Hematopoietic multipotent progenitor cell treated with erythropoietin and hydrocortisone succinate and interleukin-3 and kit ligand, for 6 days (in vitro differentiated cells): Measurements from ENCODE around the gene IFIT2.
"Not testable (repeated sequence)": the region's sequence is repeated elsewhere in the genome, so short reads cannot be mapped to it uniquely, and the experiment has no call there.

ENCODE experiments used
- DNase-seq: peaks from one replicate; pipeline ENCODE4 v3.0.0-alpha.2; 2015

The IFIT2 gene

DNA sequence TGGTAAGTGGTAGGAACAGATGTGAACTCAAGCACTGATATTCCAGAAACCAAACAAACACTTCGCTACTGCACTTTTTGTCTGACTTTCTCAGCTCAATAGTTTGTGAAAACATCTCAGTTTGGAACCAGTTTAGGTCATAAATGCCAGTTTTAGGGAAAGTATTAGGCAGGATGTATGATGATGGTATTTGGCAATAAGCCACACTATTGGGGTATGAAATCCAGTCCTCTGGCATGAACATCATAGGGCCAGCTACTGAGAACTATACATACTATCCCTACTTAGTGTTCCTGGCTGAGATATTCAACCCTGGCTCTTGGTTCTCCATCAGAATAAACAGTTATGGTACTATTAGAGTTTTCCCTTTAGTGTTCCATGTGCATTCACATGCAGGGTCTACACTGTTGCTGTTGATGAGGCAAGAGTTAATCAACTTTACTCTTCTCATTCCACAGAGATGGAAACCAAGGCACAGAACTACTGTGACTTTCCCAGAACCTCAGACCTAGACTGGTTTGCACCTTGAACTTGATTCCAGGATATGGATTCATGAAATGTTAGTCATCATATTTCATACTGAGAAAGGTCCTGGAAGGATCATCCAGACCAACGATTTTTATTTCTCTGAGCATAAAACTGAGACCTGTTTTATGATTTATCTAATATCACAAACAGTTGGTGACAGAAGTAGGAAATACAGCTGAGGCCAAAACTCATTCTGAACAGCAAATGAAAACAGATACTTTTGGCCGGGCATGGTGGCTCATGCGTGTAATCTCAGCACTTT, 20.0 kb upstream of the IFIT2 start:
- DNase-seq = no peak

DNA sequence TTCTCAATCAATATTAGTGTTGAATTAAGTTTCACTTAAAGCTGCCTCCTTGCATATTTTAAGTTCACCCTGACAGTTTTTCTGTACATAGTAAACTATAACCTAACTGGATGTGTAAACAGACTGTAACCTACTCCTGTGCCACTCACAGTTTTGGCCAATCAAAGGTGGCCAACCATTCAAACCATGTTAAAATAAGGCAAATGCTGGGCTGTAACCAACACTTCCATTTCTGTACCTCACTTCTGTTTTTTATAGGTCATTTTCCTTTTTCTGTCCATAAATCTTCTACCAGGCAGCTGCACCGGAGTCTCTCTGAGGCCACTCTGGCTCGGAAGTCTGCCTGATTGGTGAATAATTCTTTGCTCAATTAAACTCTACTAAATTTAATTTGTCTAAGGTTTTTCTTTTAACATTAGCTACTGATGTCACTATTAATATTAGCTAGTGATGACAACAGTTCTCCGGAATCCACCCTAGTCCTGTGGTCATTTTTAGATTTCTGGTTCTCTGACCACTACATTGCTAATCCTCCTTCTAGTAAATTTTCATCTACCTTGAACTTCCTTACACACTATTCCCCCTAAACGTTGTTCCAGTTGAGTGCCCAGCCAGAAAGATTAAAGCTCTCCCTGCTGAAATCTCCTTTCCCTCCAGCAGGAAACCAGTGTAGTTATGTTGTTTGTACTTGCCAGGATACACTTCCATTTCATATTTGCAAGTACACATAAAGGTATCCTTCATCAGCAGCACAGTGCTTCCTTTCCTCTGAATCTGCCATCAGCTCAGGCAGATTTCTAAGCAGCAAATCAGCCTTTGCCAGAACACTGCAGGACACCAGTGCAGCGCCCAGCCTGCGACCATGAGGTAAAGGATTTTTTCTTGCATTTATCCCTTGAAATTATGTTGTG, 18.6 kb upstream of the IFIT2 start:
- DNase-seq = no peak

DNA sequence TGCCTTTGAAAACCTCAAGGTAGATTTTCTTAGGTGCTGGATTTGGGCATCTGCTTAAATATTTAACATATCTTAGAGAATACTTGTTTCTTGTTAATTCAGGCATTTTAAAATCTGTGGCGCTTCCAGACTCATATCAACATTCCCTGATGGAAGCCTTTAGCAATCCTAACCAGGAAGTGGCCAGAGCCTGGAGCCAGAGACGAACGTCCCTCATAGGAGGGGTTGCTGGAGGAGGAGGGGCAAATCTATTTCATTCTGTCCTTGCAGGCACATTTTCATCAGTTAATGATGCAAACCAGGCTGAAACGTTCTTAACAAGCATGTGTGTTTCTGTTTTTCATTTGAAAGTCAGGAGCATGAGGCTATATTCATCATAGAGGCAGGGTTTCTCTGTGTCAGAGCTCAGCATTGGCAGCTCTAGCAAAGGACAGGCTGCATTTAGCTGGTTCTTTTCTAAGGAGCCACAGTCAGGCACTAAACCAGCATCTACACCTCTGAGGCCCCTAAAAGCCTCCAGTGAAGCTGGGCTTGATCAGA, 17.8 kb upstream of the IFIT2 start:
- no peak for DNase-seq

DNA sequence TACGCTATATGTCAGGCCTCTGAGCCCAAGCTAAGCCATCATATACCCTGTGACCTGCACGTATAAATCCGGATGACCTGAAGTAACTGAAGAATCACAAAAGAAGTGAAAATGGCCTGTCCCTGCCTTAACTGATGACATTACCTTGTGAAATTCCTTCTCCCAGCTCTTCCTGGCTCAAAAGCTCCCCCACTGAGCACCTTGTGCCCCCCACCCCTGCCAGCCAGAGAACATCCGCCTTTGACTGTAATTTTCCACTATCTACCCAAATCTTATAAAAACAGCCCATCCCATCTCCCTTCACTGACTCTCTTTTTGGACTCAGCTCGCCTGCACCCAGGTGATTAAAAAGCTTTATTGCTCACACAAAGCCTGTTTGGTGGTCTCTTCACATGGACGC, 17.1 kb upstream of the IFIT2 start:
- not testable (repeated sequence) for DNase-seq

DNA sequence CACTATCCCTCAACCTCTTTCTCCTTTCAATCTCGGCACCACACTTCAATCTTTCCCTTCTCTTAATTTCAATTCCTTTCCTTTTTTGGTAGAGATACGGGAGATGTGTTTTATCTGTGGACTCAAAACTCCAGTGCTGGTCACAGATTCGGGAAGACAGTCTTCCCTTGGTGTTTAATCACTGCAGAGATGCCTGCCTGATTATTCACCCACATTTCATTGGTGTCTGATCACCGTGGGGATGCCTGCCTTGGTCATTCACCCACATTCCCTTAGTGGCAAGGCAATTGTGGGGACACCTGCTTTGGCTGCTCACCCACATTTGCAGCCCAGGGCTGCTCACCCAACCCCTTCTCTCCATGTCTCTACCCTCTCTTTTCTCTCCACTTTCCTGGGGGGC, 16.5 kb upstream of the IFIT2 start:
- DNase-seq = not testable (repeated sequence)

DNA sequence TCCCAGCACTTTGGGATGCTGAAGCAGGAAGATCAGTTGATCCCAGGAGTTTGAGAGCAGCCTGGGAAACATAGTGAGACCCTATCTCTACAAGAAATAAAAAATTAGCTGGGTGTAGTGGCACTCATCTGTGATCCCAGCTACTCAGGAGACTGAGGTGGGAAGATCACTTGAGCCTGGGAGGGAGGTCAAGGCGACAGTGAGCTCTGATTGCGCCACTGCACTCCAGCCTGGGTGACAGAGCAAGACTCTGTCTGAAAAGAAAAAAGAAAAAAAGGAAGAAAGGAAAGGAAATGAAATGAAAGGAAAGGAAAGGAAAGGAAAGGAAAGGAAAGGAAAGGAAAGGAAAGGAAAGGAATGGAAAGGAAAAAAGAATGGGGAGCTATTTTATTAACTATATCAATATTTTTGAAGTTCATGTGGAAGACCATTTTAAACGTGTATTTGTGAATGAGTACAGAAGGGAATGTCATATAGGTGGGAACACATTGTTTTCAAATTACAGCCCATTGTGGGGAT, 7.1 kb upstream of the IFIT2 start:
- DNase-seq = no peak

DNA sequence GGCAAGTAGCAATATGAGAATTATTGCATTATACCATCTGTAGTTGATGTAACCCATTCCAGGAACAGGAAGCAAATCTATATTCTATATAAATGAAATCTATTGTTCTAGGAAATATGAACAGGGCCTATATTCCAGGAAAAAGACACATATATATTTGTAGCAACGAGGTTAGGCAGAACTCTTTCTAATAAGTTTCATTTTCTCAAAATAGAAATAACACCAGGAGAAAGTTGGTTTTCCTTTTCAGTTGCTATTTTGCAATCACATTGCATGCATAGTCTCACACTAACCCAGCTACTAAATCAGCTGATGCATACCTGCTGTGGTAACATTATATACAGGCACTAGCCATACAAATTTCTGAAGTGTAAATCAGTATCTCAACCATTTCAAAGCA, 6.2 kb upstream of the IFIT2 start:
- DNase-seq = peak; percentile 38

DNA sequence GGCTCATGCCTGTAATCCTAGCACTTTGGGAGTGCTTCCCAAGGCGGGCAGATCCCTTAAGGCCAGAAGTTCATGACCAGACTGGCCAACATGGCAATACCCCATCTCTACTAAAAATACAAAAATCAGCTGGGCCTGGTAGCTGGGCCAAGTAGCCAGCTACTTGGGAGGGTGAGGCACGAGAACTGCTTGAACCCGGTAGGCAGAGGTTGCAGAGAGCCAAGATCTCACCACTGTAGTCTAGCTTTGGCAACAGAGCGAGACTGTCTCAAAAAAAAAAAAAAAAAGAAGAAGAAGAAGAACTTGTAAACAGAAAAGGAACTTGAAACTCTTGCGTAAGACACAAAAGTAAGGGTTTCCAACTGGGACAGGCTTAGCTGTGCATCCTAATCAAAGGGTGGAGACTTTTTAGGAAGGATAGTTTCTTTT, 5.6 kb upstream of the IFIT2 start:
- peak; percentile 60 for DNase-seq

DNA sequence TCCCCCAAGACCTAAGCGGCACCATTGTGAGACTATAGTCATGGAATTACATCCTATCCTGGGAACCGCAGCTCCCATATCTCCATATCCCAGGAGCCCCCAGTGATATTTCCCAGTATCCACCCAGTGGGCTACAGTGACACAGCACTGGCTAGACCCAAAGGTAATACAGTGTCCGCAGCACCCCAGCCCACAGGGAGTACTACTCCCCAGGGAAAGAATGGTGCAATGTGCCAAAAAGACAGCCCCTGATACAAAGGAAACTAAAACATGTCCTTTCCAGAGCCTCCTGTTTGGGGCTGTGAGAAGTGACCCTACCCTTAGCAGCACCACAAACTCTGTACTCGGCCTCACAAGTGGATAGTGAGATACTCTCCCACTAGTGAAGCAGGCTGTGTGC, 4.5 kb upstream of the IFIT2 start:
- no peak for DNase-seq

DNA sequence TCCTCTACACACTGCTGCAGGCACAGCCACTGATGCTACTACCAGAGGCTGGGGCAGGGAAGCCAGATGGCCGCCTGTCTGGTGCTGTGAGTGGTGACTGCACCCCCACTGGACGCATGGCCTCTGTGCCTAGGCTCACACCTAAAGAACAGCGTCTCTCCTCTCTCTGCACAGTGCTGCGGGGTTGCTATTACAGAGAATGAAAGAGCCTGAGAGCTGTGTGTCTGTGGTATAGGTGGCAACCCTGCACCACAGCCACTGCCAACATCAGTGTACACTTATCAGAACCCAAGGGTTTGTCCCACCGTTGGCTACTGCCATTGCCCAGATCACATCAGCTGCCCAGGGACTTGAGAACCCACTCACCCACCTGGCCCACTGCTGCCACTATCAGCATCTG, 4.1 kb upstream of the IFIT2 start:
- no peak for DNase-seq

DNA sequence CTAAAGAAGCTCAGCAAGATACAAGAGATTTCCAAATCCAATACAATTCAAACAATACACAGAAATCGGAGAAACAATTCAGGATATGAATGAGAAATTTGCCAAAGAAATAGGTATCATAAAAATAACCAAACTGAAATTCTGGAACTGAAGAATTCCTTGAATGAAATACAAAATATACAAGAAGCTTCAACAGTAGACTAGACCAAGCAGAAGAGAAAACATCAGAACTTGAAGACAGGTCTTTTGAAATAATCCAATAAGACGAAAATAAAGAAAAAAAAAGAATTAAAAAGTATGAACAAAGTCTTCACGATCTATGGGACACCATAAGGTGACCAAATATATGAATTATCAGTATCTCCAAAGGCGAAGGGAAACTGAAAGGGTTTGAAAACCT, 2.8 kb upstream of the IFIT2 start:
- no peak for DNase-seq

DNA sequence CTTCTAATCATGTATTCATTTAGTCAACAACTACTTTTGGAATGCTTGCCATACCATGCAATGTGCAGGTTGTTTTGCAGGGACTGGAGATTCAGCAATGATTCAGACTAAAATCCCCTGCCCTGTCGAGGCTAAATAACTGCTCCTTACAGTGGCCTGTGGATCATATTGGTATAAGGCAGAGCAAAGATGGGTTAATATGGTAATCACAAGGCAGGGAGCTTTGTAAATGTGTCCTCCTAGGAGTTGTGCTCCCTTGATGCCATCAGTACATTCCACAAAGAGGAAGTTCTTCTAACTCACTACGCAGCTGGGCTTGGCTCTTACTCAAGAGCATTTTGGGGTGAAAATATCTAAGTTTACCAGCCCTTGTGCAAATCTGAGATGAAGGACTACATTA, 614 bp upstream of the IFIT2 start:
- DNase-seq = peak; percentile 85

DNA sequence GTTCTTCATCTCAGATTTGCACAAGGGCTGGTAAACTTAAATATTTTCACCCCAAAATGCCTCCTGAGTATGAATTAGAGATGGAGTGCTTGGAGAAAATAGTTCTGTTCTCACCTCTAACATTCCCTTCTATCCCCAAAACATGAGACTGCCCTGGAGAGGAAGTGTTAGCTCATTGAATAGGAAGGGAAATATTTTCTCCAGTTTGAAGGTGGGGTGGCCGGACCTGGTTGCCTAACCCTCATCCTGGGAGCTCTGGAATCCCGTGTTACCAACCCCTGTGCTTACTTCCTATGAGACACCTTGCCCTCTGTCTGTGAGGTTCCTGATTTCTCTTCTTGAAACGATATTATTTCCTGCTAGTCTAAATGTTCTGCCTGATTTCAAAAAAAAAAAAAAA, 779 bp downstream of the IFIT2 start:
- no peak for DNase-seq

DNA sequence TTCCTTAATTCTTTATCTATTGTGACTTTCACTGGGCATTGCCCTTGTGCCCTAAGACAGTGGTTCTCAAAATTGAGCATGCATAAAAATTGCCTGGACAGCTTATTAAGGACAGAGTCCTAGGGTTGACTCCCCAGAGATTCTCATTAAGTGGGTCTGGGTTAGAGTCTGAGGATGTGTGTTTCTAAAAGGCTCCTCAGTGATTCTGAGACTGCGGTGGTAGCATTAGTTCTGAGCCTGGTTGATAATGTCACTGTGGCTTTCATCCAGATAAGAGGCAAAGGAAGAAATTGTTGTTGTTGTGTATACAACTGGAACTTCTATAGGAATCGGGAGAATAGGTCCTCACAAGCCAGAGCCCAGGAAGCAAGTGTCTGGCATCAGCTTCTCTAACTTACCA, 1.3 kb downstream of the IFIT2 start:
- DNase-seq = peak; percentile 25

DNA sequence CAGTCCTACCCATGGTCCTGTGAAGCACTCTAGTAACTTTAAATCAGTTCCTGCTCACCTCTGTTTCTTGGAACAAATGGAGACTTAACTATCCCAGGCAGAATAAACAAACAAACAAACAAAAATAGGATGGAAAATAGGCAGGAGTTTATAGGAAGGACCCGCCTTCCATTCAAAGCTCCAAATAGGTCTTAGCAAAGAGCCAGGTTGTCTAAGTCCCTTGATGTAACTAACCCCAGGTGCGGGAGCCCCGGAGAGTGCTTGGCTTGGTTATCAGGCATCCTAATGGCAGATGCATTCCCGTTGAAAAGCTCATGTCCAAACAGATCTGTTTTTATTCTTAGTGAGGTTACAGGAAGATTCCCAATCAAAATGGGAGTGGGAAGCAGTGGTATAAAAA, 2.2 kb downstream of the IFIT2 start:
- DNase-seq = no peak

DNA sequence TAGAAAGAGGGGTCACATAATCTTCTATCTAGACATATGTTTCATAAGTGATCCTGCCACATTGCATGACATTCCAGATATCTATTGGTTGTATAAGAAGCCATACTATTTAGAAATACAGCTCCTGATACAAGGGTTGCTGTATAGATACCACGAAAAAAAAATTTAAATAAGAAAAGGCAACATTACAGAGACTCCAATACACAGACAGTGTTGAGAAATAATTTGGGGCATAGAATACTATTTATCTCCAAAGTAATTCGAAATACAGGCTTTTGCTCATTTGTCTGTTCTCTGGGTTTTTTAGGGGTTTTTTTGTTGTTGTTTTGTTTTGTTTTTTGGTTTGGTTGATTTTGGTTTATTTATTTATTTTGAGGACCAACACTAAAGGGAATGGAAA, 2.6 kb downstream of the IFIT2 start:
- DNase-seq = no peak

DNA sequence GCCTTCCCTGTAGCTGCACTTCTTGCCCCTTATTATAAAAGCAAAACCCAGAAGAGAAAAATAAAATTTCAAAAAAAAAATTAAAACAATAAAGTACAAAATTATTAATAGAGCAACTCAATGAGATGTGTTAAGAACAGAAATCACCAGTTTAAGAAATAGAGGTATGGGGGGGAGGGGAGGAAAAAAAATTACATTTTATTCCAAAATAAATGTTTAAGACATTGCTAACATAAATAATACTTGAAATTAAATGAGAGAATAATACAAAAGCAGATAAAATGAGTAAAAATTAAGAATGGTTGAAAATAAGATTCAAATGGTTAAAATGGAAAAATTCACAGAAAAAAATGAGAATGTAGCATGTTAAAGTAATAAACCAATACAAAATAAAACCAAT, 3.1 kb downstream of the IFIT2 start:
- DNase-seq = no peak

DNA sequence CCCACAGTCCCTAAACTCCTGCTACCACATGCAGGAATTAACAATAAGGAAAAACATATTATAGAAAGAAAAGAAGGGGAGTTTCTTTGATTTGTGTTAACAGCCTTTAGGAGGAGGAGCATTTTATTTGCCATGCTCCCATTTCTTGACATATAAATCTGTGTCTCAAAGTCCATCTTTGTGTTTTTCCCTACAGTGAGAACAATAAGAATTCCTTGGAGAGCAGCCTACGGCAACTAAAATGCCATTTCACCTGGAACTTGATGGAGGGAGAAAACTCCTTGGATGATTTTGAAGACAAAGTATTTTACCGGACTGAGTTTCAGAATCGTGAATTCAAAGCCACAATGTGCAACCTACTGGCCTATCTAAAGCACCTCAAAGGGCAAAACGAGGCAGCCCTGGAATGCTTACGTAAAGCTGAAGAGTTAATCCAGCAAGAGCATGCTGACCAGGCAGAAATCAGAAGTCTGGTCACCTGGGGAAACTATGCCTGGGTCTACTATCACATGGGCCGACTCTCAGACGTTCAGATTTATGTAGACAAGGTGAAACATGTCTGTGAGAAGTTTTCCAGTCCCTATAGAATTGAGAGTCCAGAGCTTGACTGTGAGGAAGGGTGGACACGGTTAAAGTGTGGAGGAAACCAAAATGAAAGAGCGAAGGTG, 4.1 kb downstream of the IFIT2 start:
- no peak for DNase-seq

DNA sequence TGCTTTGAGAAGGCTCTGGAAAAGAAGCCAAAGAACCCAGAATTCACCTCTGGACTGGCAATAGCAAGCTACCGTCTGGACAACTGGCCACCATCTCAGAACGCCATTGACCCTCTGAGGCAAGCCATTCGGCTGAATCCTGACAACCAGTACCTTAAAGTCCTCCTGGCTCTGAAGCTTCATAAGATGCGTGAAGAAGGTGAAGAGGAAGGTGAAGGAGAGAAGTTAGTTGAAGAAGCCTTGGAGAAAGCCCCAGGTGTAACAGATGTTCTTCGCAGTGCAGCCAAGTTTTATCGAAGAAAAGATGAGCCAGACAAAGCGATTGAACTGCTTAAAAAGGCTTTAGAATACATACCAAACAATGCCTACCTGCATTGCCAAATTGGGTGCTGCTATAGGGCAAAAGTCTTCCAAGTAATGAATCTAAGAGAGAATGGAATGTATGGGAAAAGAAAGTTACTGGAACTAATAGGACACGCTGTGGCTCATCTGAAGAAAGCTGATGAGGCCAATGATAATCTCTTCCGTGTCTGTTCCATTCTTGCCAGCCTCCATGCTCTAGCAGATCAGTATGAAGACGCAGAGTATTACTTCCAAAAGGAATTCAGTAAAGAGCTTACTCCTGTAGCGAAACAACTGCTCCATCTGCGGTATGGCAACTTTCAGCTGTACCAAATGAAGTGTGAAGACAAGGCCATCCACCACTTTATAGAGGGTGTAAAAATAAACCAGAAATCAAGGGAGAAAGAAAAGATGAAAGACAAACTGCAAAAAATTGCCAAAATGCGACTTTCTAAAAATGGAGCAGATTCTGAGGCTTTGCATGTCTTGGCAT, 4.8 kb downstream of the IFIT2 start:
- no peak for DNase-seq

DNA sequence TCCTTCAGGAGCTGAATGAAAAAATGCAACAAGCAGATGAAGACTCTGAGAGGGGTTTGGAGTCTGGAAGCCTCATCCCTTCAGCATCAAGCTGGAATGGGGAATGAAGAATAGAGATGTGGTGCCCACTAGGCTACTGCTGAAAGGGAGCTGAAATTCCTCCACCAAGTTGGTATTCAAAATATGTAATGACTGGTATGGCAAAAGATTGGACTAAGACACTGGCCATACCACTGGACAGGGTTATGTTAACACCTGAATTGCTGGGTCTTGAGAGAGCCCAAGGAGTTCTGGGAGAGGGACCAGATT, 5.4 kb downstream of the IFIT2 start:
- DNase-seq = no peak

DNA sequence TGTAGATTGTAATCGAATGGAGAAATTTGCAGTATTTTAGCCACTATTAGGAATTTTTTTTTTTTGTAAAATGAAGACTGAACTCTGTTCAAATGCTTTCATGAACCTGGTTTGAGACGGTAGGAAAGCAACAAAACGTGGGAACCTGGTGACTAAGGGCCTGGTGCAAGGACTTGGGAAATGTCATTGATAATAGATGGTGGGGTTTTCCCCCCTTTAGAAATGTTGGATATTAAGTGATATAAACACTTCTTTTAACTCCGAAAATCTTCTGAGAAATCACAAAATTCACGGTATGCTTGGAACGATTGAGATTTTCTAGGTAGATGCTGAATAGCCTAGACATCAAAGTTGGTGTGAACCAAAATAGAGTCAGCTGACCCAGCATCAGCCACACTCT, 6.4 kb downstream of the IFIT2 start:
- no peak for DNase-seq

DNA sequence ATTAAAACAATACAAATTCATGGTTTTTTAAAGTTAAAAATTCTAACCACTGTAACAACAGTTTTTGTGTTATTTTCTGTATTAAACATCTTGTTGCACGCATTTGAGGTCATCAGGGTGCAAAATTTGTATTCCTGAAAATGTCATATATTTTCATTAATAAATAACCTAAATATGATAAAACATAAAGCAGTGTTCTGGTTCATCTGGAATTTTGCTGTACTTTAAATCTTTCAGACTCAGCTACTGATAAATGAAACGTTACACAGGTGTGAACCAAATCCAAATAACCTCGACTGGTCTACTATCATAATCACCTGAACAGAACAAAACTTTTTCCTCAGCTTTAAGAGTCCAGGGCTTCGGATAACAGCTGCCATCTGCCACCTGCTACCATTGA, 6.9 kb downstream of the IFIT2 start:
- no peak for DNase-seq
